IMR-90 (cell line): ENCODE measurements around the gene THSD1. TPM values are rescaled to one million over a fixed set of nuclear protein-coding genes. Genes with fewer than 3 reads are reported as not detected.

Experiments
- ATAC-seq: fragments of 200-7000 bp; cut with Tn5 transposase; 2 replicates; pipeline ENCODE4 v1.9.1; 2020; ENCODE audit warnings: low read depth, mild to moderate bottlenecking, moderate library complexity
- BruUV-seq: library from RNA; stranded (reverse); fragments of 400-500 nt; replicated peaks from 2 replicates; lab custom pipeline; 2021; lab: Mats Ljungman, UMichigan
- CTCF ChIA-PET: fragments of 300-600 bp; formaldehyde crosslinking; extraction: SDS; loops from one replicate; lab custom pipeline; 2021; ENCODE audit warnings: antibody characterized with exemption; lab: Yijun Ruan, JAX
- POLR2A ChIA-PET: fragments of 300-600 bp; sonication (Branson Sonifier 250); formaldehyde crosslinking; loops from one replicate; lab custom pipeline; 2022; ENCODE audit warnings: antibody characterized with exemption; ENCODE audit not compliant: unreplicated experiment; lab: Charles Lee
- DNase-seq: peaks from one replicate; pipeline ENCODE4 v3.0.0; 2013
- H2AFZ ChIP-seq: replicated peaks from 2 replicates; pipeline ENCODE3; 2013; ENCODE audit warnings: low read length, mild to moderate bottlenecking; ENCODE audit not compliant: poor library complexity
- H2AK5ac ChIP-seq: 2 replicates; pipeline ENCODE4 v1.6.1; 2013; ENCODE audit warnings: low read depth, low read length, inconsistent platforms
- H2AK9ac ChIP-seq: replicated peaks from 2 replicates; pipeline ENCODE3; 2013; ENCODE audit warnings: mild to moderate bottlenecking, low read depth, low read length, moderate library complexity; ENCODE audit not compliant: poor library complexity
- H2BK120ac ChIP-seq: 2 replicates; pipeline ENCODE4 v1.6.1; 2013; ENCODE audit warnings: low read depth, low read length, inconsistent platforms
- H2BK15ac ChIP-seq: 3 replicates; pipeline ENCODE4 v1.6.1; 2013; ENCODE audit warnings: low read depth, low read length, inconsistent platforms
- H2BK20ac ChIP-seq: 2 replicates; pipeline ENCODE4 v1.6.1; 2013; ENCODE audit warnings: low read depth, mild to moderate bottlenecking, inconsistent platforms, low read length, moderate library complexity
- H2BK5ac ChIP-seq: 2 replicates; pipeline ENCODE4 v1.6.1; 2013; ENCODE audit warnings: mild to moderate bottlenecking, low read depth, low read length, inconsistent platforms; ENCODE audit not compliant: poor library complexity, severe bottlenecking
- H3K14ac ChIP-seq: replicated peaks from 2 replicates; pipeline ENCODE4 v1.6.1; 2013; ENCODE audit warnings: low read depth, low read length, inconsistent platforms
- H3K18ac ChIP-seq: 2 replicates; pipeline ENCODE4 v1.6.1; 2013; ENCODE audit warnings: low read depth, low read length, control low read depth
- H3K23ac ChIP-seq: 2 replicates; pipeline ENCODE4 v1.6.1; 2013; ENCODE audit warnings: low read depth, low read length, inconsistent platforms
- H3K27ac ChIP-seq: 2 replicates; pipeline ENCODE4 v1.5.1; 2013; ENCODE audit warnings: mild to moderate bottlenecking, control low read depth, low read length; ENCODE audit not compliant: insufficient read depth
- H3K27me3 ChIP-seq: 2 replicates; pipeline ENCODE4 v1.6.1; 2013; ENCODE audit warnings: low read length; ENCODE audit not compliant: control insufficient read depth, insufficient read depth
- H3K36me3 ChIP-seq: 2 replicates; pipeline ENCODE4 v1.6.1; 2013; ENCODE audit warnings: low read length, mixed read lengths; ENCODE audit not compliant: control insufficient read depth, insufficient read depth
- H3K4ac ChIP-seq: 2 replicates; pipeline ENCODE4 v1.6.1; 2013; ENCODE audit warnings: low read depth, low read length, inconsistent platforms
- H3K4me1 ChIP-seq: 2 replicates; pipeline ENCODE4 v1.6.1; 2013; ENCODE audit warnings: low read length, mixed read lengths; ENCODE audit not compliant: control insufficient read depth, insufficient read depth
- H3K4me2 ChIP-seq: 2 replicates; pipeline ENCODE4 v1.6.1; 2013; ENCODE audit warnings: low read depth, mild to moderate bottlenecking, control low read depth, low read length, moderate library complexity
- H3K4me3 ChIP-seq: 2 replicates; pipeline ENCODE4 v1.5.1; 2013; ENCODE audit warnings: low read depth, mild to moderate bottlenecking, control low read depth, low read length, moderate library complexity; ENCODE audit not compliant: insufficient read depth
- H3K56ac ChIP-seq: 2 replicates; pipeline ENCODE4 v1.6.1; 2013; ENCODE audit warnings: low read length, inconsistent platforms; ENCODE audit not compliant: insufficient read depth; ENCODE audit errors: extremely low read depth
- H3K79me1 ChIP-seq, 2 experiments: 2 replicates each; pipeline ENCODE4 v1.6.1; 2013; ENCODE audit warnings: low read length in 2 of 2, inconsistent platforms in 1 of 2, low read depth in 1 of 2
- H3K9ac ChIP-seq: 2 replicates; pipeline ENCODE4 v1.6.1; 2013; ENCODE audit warnings: low read depth, low read length, control low read depth
- H3K9me1 ChIP-seq: 2 replicates; pipeline ENCODE4 v1.6.1; 2013; ENCODE audit warnings: low read length, inconsistent platforms; ENCODE audit not compliant: insufficient read depth
- H3K9me3 ChIP-seq: 2 replicates; pipeline ENCODE4 v1.6.1; 2013; ENCODE audit warnings: low read length; ENCODE audit not compliant: control insufficient read depth, insufficient read depth
- H4K20me1 ChIP-seq: 2 replicates; pipeline ENCODE4 v1.6.1; 2013; ENCODE audit warnings: low read length, inconsistent platforms; ENCODE audit not compliant: insufficient read depth
- H4K5ac ChIP-seq: 2 replicates; pipeline ENCODE4 v1.6.1; 2013; ENCODE audit warnings: mild to moderate bottlenecking, low read depth, low read length, control low read depth
- H4K8ac ChIP-seq, 2 experiments: 2 replicates each; pipeline ENCODE4 v1.6.1; 2013; ENCODE audit warnings: low read depth in 2 of 2, low read length in 2 of 2, control low read depth in 1 of 2, inconsistent platforms in 1 of 2
- H4K91ac ChIP-seq: 2 replicates; pipeline ENCODE4 v1.6.1; 2013; ENCODE audit warnings: low read depth, low read length, inconsistent platforms; ENCODE audit not compliant: insufficient read depth
- USF2 ChIP-seq: fragments of 150-350 bp; IDR thresholded peaks from 2 replicates; pipeline ENCODE4 v1.6.1; 2017; ENCODE audit warnings: mild to moderate bottlenecking, antibody characterized with exemption, low read length, low read depth
- WGBS, 2 experiments: methylation state at CpG; one replicate each; pipeline versions ENCODE4 v1.1.5 to v1.1.7; 2013; ENCODE audit warnings: missing lambda C conversion rate in 2 of 2; ENCODE audit not compliant: insufficient read length in 1 of 2; ENCODE audit errors: extremely low coverage in 2 of 2; 5-methylcytosine and 5-hydroxymethylcytosine counted together
- dilution Hi-C: fragments of 300-500 bp; cut with HindIII; formaldehyde crosslinking; loops from one replicate; pipeline ENCODE4 v1.14.3; 2018; ENCODE audit warnings: low sequenced_read_pairs; ENCODE audit not compliant: unreplicated experiment
- in situ Hi-C: fragments of 300-500 bp; cut with MboI; formaldehyde crosslinking; loops from 3 replicates; pipeline ENCODE4 v1.14.3; 2019; ENCODE audit warnings: low sequenced_read_pairs, inconsistent platforms, mixed read lengths
- intact Hi-C: fragments of 100-400 bp; cut with micrococcal nuclease; formaldehyde crosslinking; loops from 2 replicates; pipeline ENCODE4 v1.10.0; 2022
- polyA plus RNA-seq, 3 experiments: library from polyadenylated mRNA; depleted of rRNA; stranded (reverse); fragments of >200 nt; gene quantifications; 2 replicates each; pipeline ENCODE4 v1.2.3, GENCODE V29; 2012; ENCODE audit warnings: low replicate concordance in 1 of 3
- total RNA-seq: library from RNA; depleted of rRNA; stranded (reverse); fragments of >200 nt; gene quantifications from 2 replicates; pipeline ENCODE4 v1.2.3, GENCODE V29; 2012

Gene THSD1
- total and polyA plus RNA-seq, 2 of the 4 experiments (the other 2 are of a cell fraction): 12.1 to 19.0 TPM

GRCh38 chr13:52432456-52432855 is 26.5 kb upstream of the THSD1 start:
- intact Hi-C loops (loop anchor here (2.0 kb wide), 1 partner anchor 14 kb away; no protein-coding TSS in a partner anchor), in situ Hi-C loops (no loop called here), dilution Hi-C loops (no loop called here)
- Histone ChIP-seq H3K9me3 (no peaks in the 10 kb centered on the region), H3K23ac (no peak overlapping the region), H2BK20ac (no peak overlapping the region), H4K20me1 (no peaks in the 10 kb centered on the region), H4K5ac (no peak overlapping the region), H4K8ac (no peak overlapping the region), H2AK5ac (no peak overlapping the region), H3K79me1 (peaks cover 10 to 12% of the 10 kb centered on the region in 2 experiments; a peak in 2 of 4 replicates), H3K4ac (no peak overlapping the region), H3K27ac (no peak overlapping the region), H2BK120ac (no peak overlapping the region), H2BK5ac (no peak overlapping the region), H2BK15ac (no peak overlapping the region), H2AK9ac (no peak overlapping the region), H3K4me2 (no peak overlapping the region), H3K27me3 (no peaks in the 10 kb centered on the region), H3K36me3 (peaks cover 23% of the 10 kb centered on the region), H3K14ac (no peak overlapping the region), H3K56ac (no peak overlapping the region), H4K91ac (no peak overlapping the region), H3K4me1 (peaks cover 3% of the 10 kb centered on the region; the same call in 1 of the 2 replicates), H3K9me1 (no peaks in the 10 kb centered on the region; the same call in 1 of the 2 replicates), H2AFZ (no peak overlapping the region), H3K18ac (no peak overlapping the region), H3K9ac (no peak overlapping the region), H3K4me3 (no peak overlapping the region)
- WGBS, 2 experiments: no CpG with 5 or more reads among the region's 2 CpGs
- ATAC-seq: no peak
- CTCF ChIA-PET: interaction anchor here (0.7 kb wide), 1 partner anchor 19 kb away, joined by 4 read pairs; no protein-coding TSS in a partner anchor
- no peak for TF ChIP-seq USF2
- BruUV-seq: no TSS peak
- POLR2A ChIA-PET: no interaction called here
- no peak for DNase-seq
